Peyer's patch (tissue), 4 donors: ENCODE data around the gene MSH2.
"Not testable (repeated sequence)": the region's sequence is repeated elsewhere in the genome, so short reads cannot be mapped to it uniquely, and the experiment has no call there.

Experiments
- CTCF ChIP-seq, 6 experiments: fragments of 450-650 bp in 4 of 6; fragments of 200-600 bp in 2 of 6; sonication (generic) in 1 of 6; IDR thresholded peaks; one replicate each; pipeline ENCODE4 v1.5.1; 2017 to 2019; ENCODE audit warnings: antibody characterized with exemption in 6 of 6, mild to moderate bottlenecking in 3 of 6, moderate library complexity in 1 of 6
- POLR2A ChIP-seq, 2 donors: fragments of 450-650 bp; IDR thresholded peaks; one replicate each; pipeline ENCODE4 v1.5.1; 2017; ENCODE audit warnings: antibody characterized with exemption in 2 of 2, mild to moderate bottlenecking in 2 of 2, moderate library complexity in 2 of 2

- TF ChIP-seq POLR2A, CTCF (IDR thresholded peaks at IDR 0.05): not testable (repeated sequence)
These were observed 5.0 kb downstream of the MSH2 start for GRCh38 chr2:47407976-47408375.
